H1 (cell line): ENCODE data around the gene RASGRP4. TPM values are rescaled to one million over a fixed set of nuclear protein-coding genes. Genes with fewer than 3 reads are reported as not detected.

Experiments used
- ATF2 ChIP-seq: IDR thresholded peaks from 2 replicates; pipeline ENCODE4 v1.6.1; 2012; ENCODE audit warnings: low read length, inconsistent platforms
- BCL11A ChIP-seq, 2 experiments: IDR thresholded peaks; one replicate each; pipeline ENCODE4 v1.6.1; 2011; ENCODE audit warnings: low read depth in 2 of 2, low read length in 2 of 2, mild to moderate bottlenecking in 2 of 2
- CBX8 ChIP-seq: fragments of 300-800, 300-1000 bp; sonication (generic); IDR thresholded peaks from 2 replicates; pipeline ENCODE4 v1.7.1; 2016; ENCODE audit warnings: low read depth, low read length, borderline replicate concordance
- E2F6 ChIP-seq: IDR thresholded peaks from 2 replicates; pipeline ENCODE4 v1.6.1; 2012; ENCODE audit warnings: inconsistent platforms
- EZH2 ChIP-seq: fragments of 200-600 bp; sonication (generic); IDR thresholded peaks from 2 replicates; pipeline ENCODE4 v1.7.1; 2012; ENCODE audit warnings: low read depth, mild to moderate bottlenecking, moderate library complexity, low read length, inconsistent platforms; ENCODE audit not compliant: severe bottlenecking
- GTF2F1 ChIP-seq: IDR thresholded peaks from 2 replicates; pipeline ENCODE4 v1.6.1; 2012; ENCODE audit warnings: low read depth, low read length, improper control_type of control experiment, borderline replicate concordance
- JUN ChIP-seq: IDR thresholded peaks from 2 replicates; pipeline ENCODE4 v1.6.1; 2011; ENCODE audit warnings: low read depth, mild to moderate bottlenecking, improper control_type of control experiment, low read length
- JUND ChIP-seq: IDR thresholded peaks from 2 replicates; pipeline ENCODE4 v1.6.1; 2011; ENCODE audit warnings: mild to moderate bottlenecking, improper control_type of control experiment, low read length
- KDM5A ChIP-seq: fragments of 200-600 bp; IDR thresholded peaks from 2 replicates; pipeline ENCODE4 v1.7.1; 2012; ENCODE audit warnings: mild to moderate bottlenecking, low read length, inconsistent platforms, mixed read lengths
- NANOG ChIP-seq: IDR thresholded peaks from 2 replicates; pipeline ENCODE4 v1.6.1; 2011; ENCODE audit warnings: low read length, low read depth, mild to moderate bottlenecking, inconsistent platforms; ENCODE audit not compliant: insufficient read depth, poor library complexity, severe bottlenecking
- POLR2A ChIP-seq, 2 experiments: IDR thresholded peaks; 1 replicate in 1 of 2; 2 replicates in 1 of 2; pipeline ENCODE4 v1.6.1; 2011; ENCODE audit warnings: low read depth in 2 of 2, low read length in 2 of 2, mild to moderate bottlenecking in 2 of 2; ENCODE audit errors: control extremely low read depth in 1 of 2
- POU5F1 ChIP-seq: IDR thresholded peaks from 2 replicates; pipeline ENCODE4 v1.6.1; 2011; ENCODE audit warnings: low read depth, mild to moderate bottlenecking, low read length, moderate library complexity
- RAD21 ChIP-seq, 2 experiments: IDR thresholded peaks in 1 of 2; conservative IDR thresholded peaks in 1 of 2; 2 replicates each; pipeline ENCODE4 v1.6.1; 2011; ENCODE audit warnings: low read depth in 2 of 2, low read length in 2 of 2, improper control_type of control experiment in 1 of 2, inconsistent platforms in 1 of 2, mild to moderate bottlenecking in 1 of 2, moderate library complexity in 1 of 2
- RFX5 ChIP-seq: IDR thresholded peaks from 2 replicates; pipeline ENCODE4 v1.6.1; 2011; ENCODE audit warnings: low read depth, low read length, improper control_type of control experiment, borderline replicate concordance
- RNF2 ChIP-seq: fragments of 200-900, 300-1000 bp; sonication (generic); IDR thresholded peaks from 2 replicates; pipeline ENCODE4 v1.7.1; 2016; ENCODE audit warnings: borderline replicate concordance, low read depth, mild to moderate bottlenecking, antibody characterized with exemption, low read length; ENCODE audit not compliant: poor library complexity, severe bottlenecking; ENCODE audit errors: missing control alignments
- SIN3A ChIP-seq, 2 experiments: IDR thresholded peaks in 1 of 2; conservative IDR thresholded peaks in 1 of 2; 2 replicates each; pipeline ENCODE4 v1.6.1; 2011 to 2012; ENCODE audit warnings: low read length in 2 of 2, improper control_type of control experiment in 1 of 2, low read depth in 1 of 2, mild to moderate bottlenecking in 1 of 2
- SP2 ChIP-seq: IDR thresholded peaks from 2 replicates; pipeline ENCODE4 v1.6.1; 2012; ENCODE audit warnings: mild to moderate bottlenecking, low read length, inconsistent platforms
- SP4 ChIP-seq: IDR thresholded peaks from 2 replicates; pipeline ENCODE4 v1.6.1; 2012; ENCODE audit warnings: low read length, inconsistent platforms
- SUZ12 ChIP-seq: fragments of 200-600 bp; sonication (generic); IDR thresholded peaks from 2 replicates; pipeline ENCODE4 v1.6.1; 2012; ENCODE audit warnings: mild to moderate bottlenecking, inconsistent platforms, low read length, moderate library complexity, mixed read lengths
- TAF1 ChIP-seq: IDR thresholded peaks from 2 replicates; pipeline ENCODE4 v1.6.1; 2011; ENCODE audit warnings: mild to moderate bottlenecking, low read depth, low read length
- TAF7 ChIP-seq: optimal IDR thresholded peaks from 2 replicates; pipeline ENCODE3; 2011; ENCODE audit warnings: low read depth, mild to moderate bottlenecking, inconsistent platforms, low read length, moderate library complexity, borderline replicate concordance
- TBP ChIP-seq: IDR thresholded peaks from 2 replicates; pipeline ENCODE4 v1.6.1; 2011; ENCODE audit warnings: low read depth, low read length, improper control_type of control experiment
- TCF12 ChIP-seq: IDR thresholded peaks from 2 replicates; pipeline ENCODE4 v1.6.1; 2011; ENCODE audit warnings: low read depth, mild to moderate bottlenecking, low read length
- polyA plus RNA-seq, 7 experiments: library from polyadenylated mRNA; depleted of rRNA in 3 of 7; stranded (reverse) in 5 of 7; unstranded in 2 of 7; fragments of >200 nt in 5 of 7; fragments of 200-250 nt in 2 of 7; gene quantifications; 1 replicate in 5 of 7; 2 replicates in 1 of 7; 4 replicates in 1 of 7; pipeline versions ENCODE4 v1.2.1 to v1.2.3, GENCODE V29; 2011 to 2013; ENCODE audit warnings: missing spikeins in 2 of 7, mixed read lengths in 2 of 7
- total RNA-seq: library from RNA; stranded (reverse); fragmentation: NEBNext Ultra II Directional; extraction: Animal tissue kit (Norgen Biotek cat#: 25700); gene quantifications from 2 replicates; pipeline ENCODE4 v1.2.1, GENCODE V29; 2021

RASGRP4 gene
- total and polyA plus RNA-seq, 2 of the 8 experiments (the other 6 are each of a cell fraction or from before 2014, with no cell fraction given), result 1.9 to 3.1 TPM

GRCh38 chr19:38433268-38433733, 7.3 kb upstream of the RASGRP4 start, which contains the start of gene RYR1 (continued):
- TF ChIP-seq SIN3A (conservative IDR thresholded peaks at IDR 0.05 in 1 of 2, IDR thresholded peaks at IDR 0.05 in 1 of 2; ENCODE audit: low read depth in 1 of 2, low read length in 2 of 2), result peak; percentile 24 to 68; a peak in 1 of 4 replicates
- TF ChIP-seq NANOG, result peak; percentile 24
- no peak for TF ChIP-seq ATF2
- TF ChIP-seq TAF7, result no peak
- TF ChIP-seq JUN, result no peak
- TF ChIP-seq KDM5A, result no peak
- TF ChIP-seq SP2, result no peak
- TF ChIP-seq RNF2, result no peak
- no peak for TF ChIP-seq RFX5
- TF ChIP-seq RAD21 (IDR thresholded peaks at IDR 0.05 in 1 of 2, conservative IDR thresholded peaks at IDR 0.05 in 1 of 2; ENCODE audit: low read depth in 2 of 2, low read length in 2 of 2), result no peak; a peak in 1 of 4 replicates
- no peak for TF ChIP-seq CBX8
- no peak; the same call in 1 of the 2 replicates for TF ChIP-seq E2F6
- no peak for TF ChIP-seq TBP
- no peak for TF ChIP-seq SUZ12
- no peak for TF ChIP-seq POU5F1
- no peak for TF ChIP-seq EZH2
- TF ChIP-seq POLR2A (IDR thresholded peaks at IDR 0.05; ENCODE audit: control extremely low read depth in 1 of 2, low read depth in 2 of 2, low read length in 2 of 2), result peak in 1 of 2 experiments; percentile 64; a peak in 2 of 3 replicates
- TF ChIP-seq BCL11A (IDR thresholded peaks at IDR 0.05; ENCODE audit: low read depth in 2 of 2, low read length in 2 of 2), result no peak
- TF ChIP-seq SP4, result no peak
- TF ChIP-seq JUND, result no peak
- TF ChIP-seq TAF1, result peak; percentile 76
- no peak for TF ChIP-seq TCF12
- no peak for TF ChIP-seq GTF2F1
